ENCODE data around the gene GOSR2. TPM values are rescaled to one million over a fixed set of nuclear protein-coding genes. Genes with fewer than 3 reads are reported as not detected.
A peak's percentile ranks its signal among the peaks of the same experiment; 100 is the strongest.

GOSR2 gene
- total RNA-seq, 1 experiment from 2014 or later: 52.9 TPM

DNA sequence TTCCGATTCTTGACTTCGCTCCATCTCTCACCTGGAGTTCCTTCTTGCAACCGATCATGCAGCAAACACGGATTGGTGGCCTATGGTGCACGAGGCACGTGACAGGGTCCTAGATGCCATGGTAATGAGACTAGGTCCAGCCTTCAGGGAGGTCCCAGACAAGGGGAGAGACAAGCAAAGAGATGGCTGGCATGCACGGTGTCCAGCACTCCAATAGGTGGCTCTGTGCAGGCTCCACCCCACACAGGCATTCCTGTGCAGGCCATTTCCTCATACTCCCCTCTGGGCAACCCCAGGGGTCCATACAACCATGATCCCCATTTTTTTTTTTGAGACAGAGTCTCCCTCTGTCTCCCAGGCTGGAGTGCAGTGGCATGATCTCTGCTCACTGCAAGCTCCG is 40.3 kb upstream of the GOSR2 start:
- RAD21 ChIA-PET (ENCODE audit: low non-redundant PET in 1 of 2, low total read pairs in 2 of 2, uncharacterized antibody in 2 of 2, unreplicated experiment in 2 of 2): no interaction called here
- Histone ChIP-seq H3K79me2 (ENCODE audit: insufficient read depth, low read length) (no peaks in the 10 kb centered on the region), H3K27me3 (ENCODE audit: insufficient read depth, low read length) (0 out of 2 replicates have a peak, but pooled peaks cover 5% of the 10 kb centered on the region), H3K9ac (ENCODE audit: low read length) (no peak overlapping the region), H4K20me1 (ENCODE audit: insufficient read depth) (no peaks in the 10 kb centered on the region), H3K4me1 (ENCODE audit: control insufficient read depth in 1 of 2, insufficient read depth in 2 of 2, low read length in 2 of 2) (no peaks in the 10 kb centered on the region), H3K4me2 (ENCODE audit: low read length) (no peak overlapping the region), H3K36me3 (ENCODE audit: control insufficient read depth in 1 of 2, insufficient read depth in 2 of 2, low read length in 2 of 2) (no peaks in the 10 kb centered on the region), H2AFZ (ENCODE audit: low read depth, low read length, poor library complexity, severe bottlenecking) (no peak overlapping the region), H3K9me2 (ENCODE audit: insufficient read depth) (no peaks in the 10 kb centered on the region), H3K27ac (ENCODE audit: low read depth, low read length) (no peak overlapping the region), H3K4me3 (replicated peaks in 1 of 2; ENCODE audit: low read depth in 1 of 2, low read length in 2 of 2) (no peak overlapping the region), H3K9me3 (ENCODE audit: control insufficient read depth in 1 of 2, insufficient read depth in 1 of 2, low read depth in 1 of 2, low read length in 2 of 2) (no peaks in the 10 kb centered on the region)
- ATAC-seq (peak; percentile 85), DNase-seq (ENCODE audit: low read depth, low spot score) (no peak)
- CTCF ChIA-PET: no interaction called here
- POLR2A ChIA-PET: no interaction called here
- intact Hi-C loops (cut with micrococcal nuclease): no loop called here
- no TSS peak for BruUV-seq (replicated peaks)
- TF ChIP-seq CEBPB (IDR thresholded peaks at IDR 0.05; ENCODE audit: low read depth) (no peak), JUND (IDR thresholded peaks at IDR 0.05) (no peak), EZH2 (IDR thresholded peaks at IDR 0.05) (no peak)
- TF ChIP-seq, protein P1, sequence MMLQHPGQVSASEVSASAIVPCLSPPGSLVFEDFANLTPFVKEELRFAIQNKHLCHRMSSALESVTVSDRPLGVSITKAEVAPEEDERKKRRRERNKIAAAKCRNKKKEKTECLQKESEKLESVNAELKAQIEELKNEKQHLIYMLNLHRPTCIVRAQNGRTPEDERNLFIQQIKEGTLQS (IDR thresholded peaks at IDR 0.05): no peak

GRCh38 chr17:46883871-46884520 is 39.0 kb upstream of the GOSR2 start:
- no TSS peak for BruUV-seq (replicated peaks)
- no peaks in the 10 kb centered on the region for H4K20me1 ChIP-seq (ENCODE audit: insufficient read depth)
- H3K4me1 ChIP-seq (ENCODE audit: control insufficient read depth in 1 of 2, insufficient read depth in 2 of 2, low read length in 2 of 2): no peaks in the 10 kb centered on the region
- POLR2A ChIA-PET: no interaction called here
- H3K4me3 ChIP-seq (replicated peaks in 1 of 2; ENCODE audit: low read depth in 1 of 2, low read length in 2 of 2): no peak overlapping the region
- 0 out of 2 replicates have a peak, but pooled peaks cover 5% of the 10 kb centered on the region for H3K27me3 ChIP-seq (ENCODE audit: insufficient read depth, low read length)
- ATAC-seq (no peak), DNase-seq (ENCODE audit: low read depth, low spot score) (no peak)
- H3K79me2 ChIP-seq (ENCODE audit: insufficient read depth, low read length): no peaks in the 10 kb centered on the region
- H3K9me2 ChIP-seq (ENCODE audit: insufficient read depth): no peaks in the 10 kb centered on the region
- H2AFZ ChIP-seq (ENCODE audit: low read depth, low read length, poor library complexity, severe bottlenecking): no peak overlapping the region
- TF ChIP-seq YY1 (IDR thresholded peaks at IDR 0.05; ENCODE audit: extremely low read depth, insufficient replicate concordance, low read depth, low read length) (no peak), EZH2phosphoT487 (IDR thresholded peaks at IDR 0.05; ENCODE audit: borderline replicate concordance) (no peak), SP1 (IDR thresholded peaks at IDR 0.05; ENCODE audit: low read depth) (no peak), FOSL1 (IDR thresholded peaks at IDR 0.05; ENCODE audit: low read depth) (no peak), EGR1 (IDR thresholded peaks at IDR 0.05; ENCODE audit: low read depth) (no peak), ZBTB33 (IDR thresholded peaks at IDR 0.05; ENCODE audit: extremely low read depth, insufficient replicate concordance, low read length) (no peak), CBX3 (IDR thresholded peaks at IDR 0.05; ENCODE audit: low read depth) (no peak), POLR2A (IDR thresholded peaks at IDR 0.05; ENCODE audit: borderline replicate concordance, extremely low read depth, insufficient read depth, insufficient read length) (no peak), POLR2AphosphoS5 (IDR thresholded peaks at IDR 0.05; ENCODE audit: low read depth, low read length) (no peak), ELF1 (IDR thresholded peaks at IDR 0.05; ENCODE audit: borderline replicate concordance, low read depth) (no peak), SRF (IDR thresholded peaks at IDR 0.05; ENCODE audit: low read depth) (no peak), EZH2 (IDR thresholded peaks at IDR 0.05) (no peak)
- TF ChIP-seq, protein P1 (IDR thresholded peaks at IDR 0.05): no peak
- H3K36me3 ChIP-seq (ENCODE audit: control insufficient read depth in 1 of 2, insufficient read depth in 2 of 2, low read length in 2 of 2): no peaks in the 10 kb centered on the region
- H3K27ac ChIP-seq (ENCODE audit: low read depth, low read length): no peak overlapping the region
- CTCF ChIA-PET: no interaction called here
- no peak overlapping the region for H3K9ac ChIP-seq (ENCODE audit: low read length)
- no peak overlapping the region for H3K4me2 ChIP-seq (ENCODE audit: low read length)
- H3K9me3 ChIP-seq (ENCODE audit: control insufficient read depth in 1 of 2, insufficient read depth in 1 of 2, low read depth in 1 of 2, low read length in 2 of 2): no peaks in the 10 kb centered on the region
- intact Hi-C loops (cut with micrococcal nuclease): no loop called here
- RAD21 ChIA-PET (ENCODE audit: low non-redundant PET in 1 of 2, low total read pairs in 2 of 2, uncharacterized antibody in 2 of 2, unreplicated experiment in 2 of 2): no interaction called here

Measured in HCT116 (cell line).